GM12875 (cell line): Measurements from ENCODE around the gene PLEKHA7.

Source experiments
- H3K4me3 ChIP-seq: one replicate; pipeline ENCODE4 v1.5.1; 2011; ENCODE audit warnings: low read depth, low read length, control low read depth
- TF ChIP-seq, protein P1 (sequence below): IDR thresholded peaks from 2 replicates; pipeline ENCODE4 v1.5.1; 2011; ENCODE audit warnings: low read depth, mild to moderate bottlenecking, control low read depth, inconsistent platforms, low read length, moderate library complexity, borderline replicate concordance; ENCODE audit not compliant: insufficient read depth

PLEKHA7 gene

DNA sequence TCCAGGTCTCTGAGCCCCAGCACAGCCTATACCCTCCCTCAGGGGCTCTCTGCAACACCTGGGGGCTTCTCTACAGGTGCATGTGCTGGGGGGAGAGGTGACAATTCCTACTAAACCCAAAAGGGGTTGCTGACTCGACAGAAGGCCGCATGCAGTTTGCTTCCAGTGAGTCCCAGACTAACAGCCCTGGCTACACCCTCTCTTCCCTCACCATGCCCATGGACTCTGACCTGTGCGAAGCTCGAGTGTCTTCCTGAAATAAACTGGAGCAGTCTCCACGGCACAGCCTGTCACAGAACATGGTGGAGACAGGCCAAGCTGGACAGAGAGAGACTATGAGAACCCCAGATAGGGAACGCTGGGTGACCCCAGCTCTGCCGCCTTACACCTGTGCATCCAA, 16.6 kb downstream of the PLEKHA7 start:
- TF ChIP-seq, protein P1, sequence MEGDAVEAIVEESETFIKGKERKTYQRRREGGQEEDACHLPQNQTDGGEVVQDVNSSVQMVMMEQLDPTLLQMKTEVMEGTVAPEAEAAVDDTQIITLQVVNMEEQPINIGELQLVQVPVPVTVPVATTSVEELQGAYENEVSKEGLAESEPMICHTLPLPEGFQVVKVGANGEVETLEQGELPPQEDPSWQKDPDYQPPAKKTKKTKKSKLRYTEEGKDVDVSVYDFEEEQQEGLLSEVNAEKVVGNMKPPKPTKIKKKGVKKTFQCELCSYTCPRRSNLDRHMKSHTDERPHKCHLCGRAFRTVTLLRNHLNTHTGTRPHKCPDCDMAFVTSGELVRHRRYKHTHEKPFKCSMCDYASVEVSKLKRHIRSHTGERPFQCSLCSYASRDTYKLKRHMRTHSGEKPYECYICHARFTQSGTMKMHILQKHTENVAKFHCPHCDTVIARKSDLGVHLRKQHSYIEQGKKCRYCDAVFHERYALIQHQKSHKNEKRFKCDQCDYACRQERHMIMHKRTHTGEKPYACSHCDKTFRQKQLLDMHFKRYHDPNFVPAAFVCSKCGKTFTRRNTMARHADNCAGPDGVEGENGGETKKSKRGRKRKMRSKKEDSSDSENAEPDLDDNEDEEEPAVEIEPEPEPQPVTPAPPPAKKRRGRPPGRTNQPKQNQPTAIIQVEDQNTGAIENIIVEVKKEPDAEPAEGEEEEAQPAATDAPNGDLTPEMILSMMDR = no peak
- no peak overlapping the region for H3K4me3 ChIP-seq

DNA sequence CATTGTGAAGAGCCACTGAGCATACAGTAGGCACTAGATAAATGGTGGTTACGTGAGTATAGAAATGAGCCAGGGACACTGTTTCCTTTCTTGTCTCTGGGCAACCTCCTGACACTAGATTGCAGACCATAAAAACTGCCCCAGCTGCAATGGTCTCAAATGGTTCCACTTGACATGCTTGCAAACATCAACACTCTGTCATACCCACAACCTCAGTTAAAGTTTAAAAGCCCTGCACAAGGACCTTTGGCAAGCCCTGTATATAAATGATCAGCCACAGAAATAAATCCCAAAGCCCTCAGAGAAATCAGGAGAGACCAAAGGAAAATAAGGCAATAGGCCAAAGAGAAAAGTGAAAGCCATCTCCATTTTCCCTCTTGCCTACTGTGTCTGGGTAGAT, 20.7 kb downstream of the PLEKHA7 start:
- no peak overlapping the region for H3K4me3 ChIP-seq
- TF ChIP-seq, protein P1 = no peak

DNA sequence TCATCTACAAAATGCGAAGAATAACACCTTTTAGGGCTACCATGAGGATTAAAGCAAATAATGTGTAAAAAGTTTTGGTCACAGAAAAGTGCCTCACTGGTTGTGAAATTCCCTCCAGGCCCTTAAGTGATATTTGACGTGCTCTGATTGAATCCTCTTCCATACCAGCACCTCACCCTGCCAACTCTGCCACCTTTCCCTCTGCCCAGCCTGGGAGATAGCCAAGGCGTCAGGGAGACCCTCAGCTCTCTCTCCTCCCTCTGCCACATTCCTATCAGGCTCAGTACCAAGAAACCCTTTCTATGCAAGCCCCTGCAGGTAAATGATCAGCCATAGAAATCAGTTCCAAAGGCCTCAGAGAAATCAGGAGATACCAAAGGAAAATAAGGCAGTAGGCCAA, 21.4 kb downstream of the PLEKHA7 start:
- TF ChIP-seq, protein P1 = no peak

DNA sequence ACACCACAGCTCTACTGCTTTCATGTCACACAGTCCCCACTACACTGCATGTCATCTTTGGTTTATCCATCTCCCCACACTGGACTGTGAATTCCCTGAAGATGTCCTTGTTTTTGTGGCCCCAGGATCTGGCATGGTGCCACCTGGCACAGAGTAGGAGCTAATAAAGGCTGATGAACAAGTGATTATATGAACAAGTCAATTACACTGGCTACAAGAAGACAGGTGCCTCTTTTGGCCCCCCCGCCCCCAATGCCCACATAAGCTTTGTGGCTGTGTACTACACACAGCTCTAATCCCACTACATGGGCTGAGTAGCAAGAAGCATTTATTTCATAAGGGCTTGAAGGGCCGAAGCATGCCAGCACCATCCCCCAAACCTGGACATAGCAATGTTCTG, 24.7 kb downstream of the PLEKHA7 start:
- H3K4me3 ChIP-seq = no peak overlapping the region
- TF ChIP-seq, protein P1 = no peak

More for the DNA sequence above, 21.4 kb downstream of the PLEKHA7 start:
- H3K4me3 ChIP-seq = no peak overlapping the region

DNA sequence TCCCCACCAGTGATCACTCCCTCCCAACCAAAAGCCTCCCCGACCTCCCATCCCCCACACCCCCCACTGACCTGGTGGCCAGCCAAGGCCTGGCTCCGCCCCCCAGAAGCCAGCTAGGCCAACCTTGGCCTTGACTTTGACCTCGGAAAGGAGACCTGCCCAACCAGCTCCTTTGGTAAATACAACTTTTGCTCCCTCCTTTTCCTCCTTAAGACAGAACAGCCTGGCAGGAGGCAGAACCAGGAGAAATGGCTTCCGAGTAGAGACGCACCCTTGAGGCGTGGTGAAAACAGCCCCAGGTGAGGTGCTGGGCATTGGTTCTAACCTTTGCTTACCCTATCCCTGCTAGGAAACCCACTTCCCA, 27.0 kb downstream of the PLEKHA7 start:
- no peak overlapping the region for H3K4me3 ChIP-seq
- TF ChIP-seq, protein P1 = no peak

DNA sequence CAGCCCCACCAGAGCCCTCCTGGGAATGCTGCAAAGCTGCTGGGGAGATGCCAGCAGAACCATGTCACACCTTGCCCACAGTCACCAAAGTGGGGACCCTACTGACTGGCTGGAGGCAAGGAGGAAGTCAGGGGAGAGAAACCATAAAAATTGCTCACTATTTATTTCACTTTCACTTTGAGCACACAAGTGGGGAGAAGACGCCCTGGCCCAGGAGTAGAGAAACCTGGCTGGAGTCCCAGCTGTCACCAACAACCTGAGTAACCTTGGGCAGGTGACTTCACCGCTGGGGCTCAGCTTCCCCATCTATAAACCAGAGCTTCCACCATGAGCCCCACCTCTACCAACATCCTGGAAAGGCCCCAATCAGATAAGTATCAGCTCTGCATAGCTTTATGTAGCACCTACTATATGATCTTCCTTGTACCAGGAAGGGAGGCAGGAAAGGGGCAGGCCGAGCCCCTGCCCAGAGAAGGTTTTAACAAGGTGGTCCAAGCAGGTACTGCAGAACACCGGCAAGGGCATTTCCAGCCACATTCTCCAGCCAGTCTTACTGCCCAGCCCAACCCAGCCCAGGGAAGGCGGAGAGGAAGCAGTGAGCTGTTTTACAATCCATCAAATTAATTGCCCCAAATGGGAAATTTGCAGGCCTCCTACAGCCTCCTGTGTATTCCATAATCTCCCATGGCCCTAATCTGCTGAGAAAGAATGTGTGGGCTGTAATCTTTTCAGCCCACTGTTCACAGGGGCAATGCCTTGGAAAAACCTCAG, 27.6 kb downstream of the PLEKHA7 start:
- H3K4me3 ChIP-seq = no peak overlapping the region

DNA sequence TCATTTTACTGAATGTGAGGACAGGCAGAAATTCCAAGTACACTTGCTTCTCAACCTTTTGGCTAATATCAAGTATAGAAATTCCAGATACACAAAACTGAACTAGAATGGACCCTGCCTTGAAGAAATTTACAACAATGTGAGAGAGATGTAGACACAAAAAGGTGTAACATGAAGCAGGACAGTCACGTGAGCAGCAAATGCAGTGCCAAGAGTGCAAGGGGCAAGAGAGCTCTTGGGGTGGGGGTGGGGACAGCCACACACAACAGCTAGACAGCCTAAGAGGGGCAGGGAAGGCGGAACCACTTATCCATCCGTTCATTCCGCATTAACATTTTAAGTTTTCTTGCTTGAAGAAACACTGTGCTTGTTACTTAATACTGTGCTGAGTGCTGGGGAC, 28.9 kb downstream of the PLEKHA7 start:
- no peak overlapping the region for H3K4me3 ChIP-seq
- TF ChIP-seq, protein P1 = no peak

More for the DNA sequence above, 27.6 kb downstream of the PLEKHA7 start:
- TF ChIP-seq, protein P1 = no peak
